ENCODE results near the gene OR10A4. TPM values are rescaled to one million over a fixed set of nuclear protein-coding genes. Genes with fewer than 3 reads are reported as not detected.
"Not testable (repeated sequence)": the region's sequence is repeated elsewhere in the genome, so short reads cannot be mapped to it uniquely, and the experiment has no call there.

OR10A4 gene
- total and polyA plus RNA-seq, 8 donors: not detected

- intact Hi-C loops (cut with DNase I): no loop called here
- no peak for DNase-seq
Observed at GRCh38 chr11:6843670-6844069, 32.8 kb upstream of the OR10A4 start.

DNA sequence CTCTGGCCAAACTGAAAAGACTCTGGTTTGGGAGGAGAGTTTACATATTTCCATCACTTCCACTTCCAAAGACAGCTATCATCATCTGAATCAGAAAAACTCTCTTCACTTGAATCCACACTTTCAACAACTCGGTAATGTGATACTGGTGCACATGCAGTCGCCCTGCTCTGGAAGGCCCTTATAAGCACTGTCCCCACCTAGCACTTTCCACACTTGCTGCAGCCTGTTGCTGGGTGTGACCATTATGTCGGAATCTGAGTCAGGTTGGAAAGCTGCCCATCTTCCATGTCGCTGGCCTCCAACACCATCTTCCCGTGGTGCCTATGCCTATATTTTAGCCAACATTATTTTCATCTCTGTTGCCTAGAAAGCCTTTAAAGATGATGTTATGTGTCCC lies 32.1 kb upstream of the OR10A4 start:
- intact Hi-C loops (cut with DNase I): no loop called here
- no peak overlapping the region for H3K27ac ChIP-seq
- no peak overlapping the region for H3K4me3 ChIP-seq
- TF ChIP-seq, protein P1, sequence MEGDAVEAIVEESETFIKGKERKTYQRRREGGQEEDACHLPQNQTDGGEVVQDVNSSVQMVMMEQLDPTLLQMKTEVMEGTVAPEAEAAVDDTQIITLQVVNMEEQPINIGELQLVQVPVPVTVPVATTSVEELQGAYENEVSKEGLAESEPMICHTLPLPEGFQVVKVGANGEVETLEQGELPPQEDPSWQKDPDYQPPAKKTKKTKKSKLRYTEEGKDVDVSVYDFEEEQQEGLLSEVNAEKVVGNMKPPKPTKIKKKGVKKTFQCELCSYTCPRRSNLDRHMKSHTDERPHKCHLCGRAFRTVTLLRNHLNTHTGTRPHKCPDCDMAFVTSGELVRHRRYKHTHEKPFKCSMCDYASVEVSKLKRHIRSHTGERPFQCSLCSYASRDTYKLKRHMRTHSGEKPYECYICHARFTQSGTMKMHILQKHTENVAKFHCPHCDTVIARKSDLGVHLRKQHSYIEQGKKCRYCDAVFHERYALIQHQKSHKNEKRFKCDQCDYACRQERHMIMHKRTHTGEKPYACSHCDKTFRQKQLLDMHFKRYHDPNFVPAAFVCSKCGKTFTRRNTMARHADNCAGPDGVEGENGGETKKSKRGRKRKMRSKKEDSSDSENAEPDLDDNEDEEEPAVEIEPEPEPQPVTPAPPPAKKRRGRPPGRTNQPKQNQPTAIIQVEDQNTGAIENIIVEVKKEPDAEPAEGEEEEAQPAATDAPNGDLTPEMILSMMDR (IDR thresholded peaks at IDR 0.05): no peak
- no peak for ATAC-seq
- no peaks in the 10 kb centered on the region for H3K9me3 ChIP-seq
- WGBS, 2 donors: 82% methylated on average over 5 of the region's 5 CpGs
- no peaks in the 10 kb centered on the region for H3K4me1 ChIP-seq
- H3K27me3 ChIP-seq: no peaks in the 10 kb centered on the region
- H3K36me3 ChIP-seq: no peaks in the 10 kb centered on the region
- FAIRE-seq: no peak
- DNase-seq: no peak

More at GRCh38 chr11:6843670-6844069, 32.8 kb upstream of the OR10A4 start:
- TF ChIP-seq, protein P1 (IDR thresholded peaks at IDR 0.05): no peak
- FAIRE-seq (no peak), ATAC-seq (no peak)
- Histone ChIP-seq H3K4me3 (no peak overlapping the region), H3K27me3 (no peaks in the 10 kb centered on the region), H3K4me1 (no peaks in the 10 kb centered on the region), H3K27ac (no peak overlapping the region), H3K36me3 (no peaks in the 10 kb centered on the region), H3K9me3 (no peaks in the 10 kb centered on the region)
- 29 to 37% methylated on average over 2 of the region's 2 CpGs for WGBS, 2 donors

- Histone ChIP-seq H3K4me1 (no peaks in the 10 kb centered on the region), H3K27ac (no peak within 1 kb of the TSS), H3K4me3 (no peak within 1 kb of the TSS), H3K27me3 (no peaks in the 10 kb centered on the region), H3K9me3 (no peaks in the 10 kb centered on the region), H3K36me3 (no peaks in the 10 kb centered on the region)
- ATAC-seq: no peak
- FAIRE-seq: no peak
- TF ChIP-seq, protein P1 (IDR thresholded peaks at IDR 0.05): no peak
- no peak for DNase-seq
- 40 to 45% methylated on average over 3 of the region's 3 CpGs for WGBS, 2 donors
- intact Hi-C loops (cut with DNase I): no loop called here
Observed at GRCh38 chr11:6845383-6845782, 31.0 kb upstream of the OR10A4 start, which contains the start of gene OR10A5. Gene OR10A5, plus strand, starts transcription at chr11:6845683. Its CDS starts 0 bp downstream, at chr11:6845683.

GRCh38 chr11:6850526-6850925 lies 25.9 kb upstream of the OR10A4 start:
- no peaks in the 10 kb centered on the region for H3K9me3 ChIP-seq
- WGBS, 2 donors: 71 to 81% methylated on average over 2 of the region's 2 CpGs

DNA sequence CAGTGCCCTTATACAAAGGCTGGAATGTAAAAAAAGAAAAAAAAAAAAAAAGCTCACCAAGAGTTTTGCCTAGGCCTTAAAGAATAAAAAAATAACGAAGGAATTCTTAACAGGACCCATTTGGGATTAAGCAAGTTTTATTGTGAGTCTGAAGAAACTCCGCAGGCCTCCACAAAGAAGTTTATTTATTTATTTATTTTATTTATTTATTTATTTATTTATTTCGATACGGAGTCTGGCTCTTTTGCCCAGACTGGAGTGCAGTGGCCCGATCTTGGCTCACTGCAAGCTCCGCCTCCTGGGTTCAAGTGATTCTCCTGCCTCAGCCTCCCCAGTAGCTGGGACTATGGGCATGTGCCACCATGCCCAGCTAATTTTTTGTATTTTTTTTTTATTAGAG lies 21.6 kb upstream of the OR10A4 start:
- H3K4me1 ChIP-seq; H3K36me3 ChIP-seq; DNase-seq; FAIRE-seq; H3K4me3 ChIP-seq; intact Hi-C loops (cut with DNase I); ATAC-seq; H3K9me3 ChIP-seq; H3K27me3 ChIP-seq; H3K27ac ChIP-seq: not testable (repeated sequence)
- 92 to 95% methylated on average over 6 of the region's 6 CpGs for WGBS, 2 donors

More at GRCh38 chr11:6850526-6850925, 25.9 kb upstream of the OR10A4 start:
- ATAC-seq: no peak
- H3K4me1 ChIP-seq: no peaks in the 10 kb centered on the region
- no peak for FAIRE-seq
- TF ChIP-seq, protein P1 (IDR thresholded peaks at IDR 0.05): no peak
- no peaks in the 10 kb centered on the region for H3K27me3 ChIP-seq
- H3K4me3 ChIP-seq: no peak overlapping the region
- intact Hi-C loops (cut with DNase I): no loop called here
- H3K27ac ChIP-seq: no peak overlapping the region
- H3K36me3 ChIP-seq: no peaks in the 10 kb centered on the region
- DNase-seq: no peak
